ENCODE data around the gene LCE2D. TPM values are rescaled to one million over a fixed set of nuclear protein-coding genes. Genes with fewer than 3 reads are reported as not detected.
"Not testable (repeated sequence)": the region's sequence is repeated elsewhere in the genome, so short reads cannot be mapped to it uniquely, and the experiment has no call there.

The LCE2D gene
- total RNA-seq, 2 experiments from 2014 or later = not detected

- no peak for ATAC-seq
- ChIA-PET POLR2A (no interaction called here), CTCF (no interaction called here)
- no peak for DNase-seq
- H3K36me3 Mint-ChIP-seq (ENCODE audit: low read depth) = no peaks in the 10 kb centered on the region
- H3K4me1 Mint-ChIP-seq (ENCODE audit: low read depth) = no peaks in the 10 kb centered on the region
- no peak overlapping the region for H3K4me3 Mint-ChIP-seq
- no peak overlapping the region for H3K27ac Mint-ChIP-seq
- no peak for TF ChIP-seq CTCF (IDR thresholded peaks at IDR 0.05)
- intact Hi-C loops (cut with micrococcal nuclease) = no loop called here
- H3K9me3 Mint-ChIP-seq = no peaks in the 10 kb centered on the region
- peaks cover 4% of the 10 kb centered on the region for H3K27me3 Mint-ChIP-seq
These were observed 4.5 kb downstream of the LCE2D start for GRCh38 chr1:152667648-152668047.

GRCh38 chr1:152673016-152673415 lies 9.8 kb downstream of the LCE2D start:
- POLR2A ChIA-PET = no interaction called here

GRCh38 chr1:152674983-152675382 lies 11.8 kb downstream of the LCE2D start, which contains the start of gene LCE2C:
Gene LCE2C (plus strand): TSS chr1:152675279. CDS start chr1:152676016, 737 bp downstream.
- CTCF ChIA-PET = interaction anchor here (1.2 kb wide), 1 partner anchor 21 kb away, joined by 3 read pairs; no protein-coding TSS in a partner anchor
- intact Hi-C loops (cut with micrococcal nuclease); H3K27ac Mint-ChIP-seq; DNase-seq; H3K4me1 Mint-ChIP-seq (ENCODE audit: low read depth); POLR2A ChIA-PET; H3K9me3 Mint-ChIP-seq; H3K4me3 Mint-ChIP-seq; H3K36me3 Mint-ChIP-seq (ENCODE audit: low read depth); ATAC-seq: not testable (repeated sequence)
- peaks cover 19% of the 10 kb centered on the region for H3K27me3 Mint-ChIP-seq

More at GRCh38 chr1:152673016-152673415, 9.8 kb downstream of the LCE2D start:
- CTCF ChIA-PET = no interaction called here
- DNase-seq (no peak), ATAC-seq (no peak)
- peaks cover 10% of the 10 kb centered on the region for H3K27me3 Mint-ChIP-seq
- H3K4me1 Mint-ChIP-seq (ENCODE audit: low read depth) = no peaks in the 10 kb centered on the region
- H3K36me3 Mint-ChIP-seq (ENCODE audit: low read depth) = no peaks in the 10 kb centered on the region
- no peaks in the 10 kb centered on the region for H3K9me3 Mint-ChIP-seq
- intact Hi-C loops (cut with micrococcal nuclease) = no loop called here
- no peak overlapping the region for H3K27ac Mint-ChIP-seq
- no peak for TF ChIP-seq CTCF (IDR thresholded peaks at IDR 0.05)
- no peak overlapping the region for H3K4me3 Mint-ChIP-seq

- no peak for ATAC-seq
- intact Hi-C loops (cut with micrococcal nuclease) = no loop called here
- no peaks in the 10 kb centered on the region for H3K36me3 Mint-ChIP-seq (ENCODE audit: low read depth)
- H3K4me3 Mint-ChIP-seq = no peak overlapping the region
- H3K9me3 Mint-ChIP-seq = no peaks in the 10 kb centered on the region
- ChIA-PET CTCF (no interaction called here), POLR2A (no interaction called here)
- no peak overlapping the region for H3K27ac Mint-ChIP-seq
- peaks cover 21% of the 10 kb centered on the region for H3K27me3 Mint-ChIP-seq
- no peaks in the 10 kb centered on the region for H3K4me1 Mint-ChIP-seq (ENCODE audit: low read depth)
- no peak for DNase-seq
- TF ChIP-seq CTCF (IDR thresholded peaks at IDR 0.05) = no peak
These were observed 16.3 kb downstream of the LCE2D start for GRCh38 chr1:152679459-152679858.

- TF ChIP-seq CTCF (IDR thresholded peaks at IDR 0.05) = no peak
- no peak overlapping the region for H3K4me3 Mint-ChIP-seq
- ChIA-PET CTCF (no interaction called here), POLR2A (no interaction called here)
- H3K9me3 Mint-ChIP-seq = no peaks in the 10 kb centered on the region
- H3K4me1 Mint-ChIP-seq (ENCODE audit: low read depth) = no peaks in the 10 kb centered on the region
- ATAC-seq = no peak
- DNase-seq = no peak
- H3K36me3 Mint-ChIP-seq (ENCODE audit: low read depth) = no peaks in the 10 kb centered on the region
- no peak overlapping the region for H3K27ac Mint-ChIP-seq
- intact Hi-C loops (cut with micrococcal nuclease) = no loop called here
- peaks cover 21% of the 10 kb centered on the region for H3K27me3 Mint-ChIP-seq
These were observed 18.4 kb downstream of the LCE2D start for GRCh38 chr1:152681616-152682015.

GRCh38 chr1:152683846-152684245 lies 20.7 kb downstream of the LCE2D start:
- ChIA-PET CTCF (interaction anchor here (0.6 kb wide), 1 partner anchor 31 kb away, joined by 3 read pairs; no protein-coding TSS in a partner anchor), POLR2A (no interaction called here)
- H3K27me3 Mint-ChIP-seq = peaks cover 15% of the 10 kb centered on the region
- no peaks in the 10 kb centered on the region for H3K36me3 Mint-ChIP-seq (ENCODE audit: low read depth)
- intact Hi-C loops (cut with micrococcal nuclease) = no loop called here
- ATAC-seq (no peak), DNase-seq (no peak)
- no peak for TF ChIP-seq CTCF (IDR thresholded peaks at IDR 0.05)
- no peak overlapping the region for H3K27ac Mint-ChIP-seq
- H3K9me3 Mint-ChIP-seq = no peaks in the 10 kb centered on the region
- H3K4me1 Mint-ChIP-seq (ENCODE audit: low read depth) = no peaks in the 10 kb centered on the region
- no peak overlapping the region for H3K4me3 Mint-ChIP-seq

- peaks cover 17% of the 10 kb centered on the region for H3K27me3 Mint-ChIP-seq
- H3K4me1 Mint-ChIP-seq (ENCODE audit: low read depth); H3K4me3 Mint-ChIP-seq; H3K36me3 Mint-ChIP-seq (ENCODE audit: low read depth); CTCF ChIA-PET; H3K27ac Mint-ChIP-seq; H3K9me3 Mint-ChIP-seq; POLR2A ChIA-PET; intact Hi-C loops (cut with micrococcal nuclease); ATAC-seq; DNase-seq: not testable (repeated sequence)
These were observed 22.6 kb downstream of the LCE2D start, which contains the start of gene LCE2B for GRCh38 chr1:152685823-152686222. Gene LCE2B (plus strand): TSS chr1:152686123. CDS start chr1:152686844, 721 bp downstream.
